Measurements from ENCODE around the gene COG3. TPM values are rescaled to one million over a fixed set of nuclear protein-coding genes. Genes with fewer than 3 reads are reported as not detected.

COG3 gene
- total and polyA plus RNA-seq, 12 donors: 21.9 to 70.1 (median 34.0) TPM

- intact Hi-C loops (cut with DNase I): no loop called here
- no peak overlapping the region for H3K27ac ChIP-seq
- H3K27me3 ChIP-seq: no peaks in the 10 kb centered on the region
- no peak overlapping the region for H3K4me3 ChIP-seq
- no peak for TF ChIP-seq CTCF (IDR thresholded peaks at IDR 0.05)
- no peak for TF ChIP-seq POLR2A (IDR thresholded peaks at IDR 0.05)
- WGBS, 4 donors: 90 to 98% (median 96%) methylated on average over 3 to 4 of the region's 4 CpGs
- no peaks in the 10 kb centered on the region for H3K9me3 ChIP-seq (replicated peaks in 1 of 3)
- DNase-seq: peak in 1 of 7 donors; percentile 30
- H3K4me1 ChIP-seq (replicated peaks in 1 of 2): peaks cover 22 to 23% of the 10 kb centered on the region in 2 donors
- H3K36me3 ChIP-seq (replicated peaks in 1 of 2): no peaks in the 10 kb centered on the region
These were observed 25.7 kb upstream of the COG3 start for GRCh38 chr13:45439008-45439407.

GRCh38 chr13:45439781-45440462 is 24.8 kb upstream of the COG3 start:
- peak in 1 of 7 donors; percentile 27 for DNase-seq
- WGBS, 4 donors: 59 to 76% (median 67%) methylated on average over 3 of the region's 3 CpGs
- TF ChIP-seq POLR2A (IDR thresholded peaks at IDR 0.05) (no peak), CTCF (IDR thresholded peaks at IDR 0.05) (no peak)
- Histone ChIP-seq H3K4me3 (no peak overlapping the region), H3K9me3 (replicated peaks in 1 of 3) (no peaks in the 10 kb centered on the region), H3K27me3 (no peaks in the 10 kb centered on the region), H3K36me3 (replicated peaks in 1 of 2) (no peaks in the 10 kb centered on the region), H3K27ac (peak overlapping the region in 3 of 5 donors; percentile 46 to 76 (median 62)), H3K4me1 (replicated peaks in 1 of 2) (peaks cover 22 to 23% of the 10 kb centered on the region in 2 donors)
- intact Hi-C loops (cut with DNase I): no loop called here

- DNase-seq: peak in 2 of 7 donors; percentile 24 to 51
- H3K4me1 ChIP-seq (replicated peaks in 1 of 2): peaks cover 22 to 23% of the 10 kb centered on the region in 2 donors
- peak overlapping the region in 4 of 5 donors; percentile 36 to 74 (median 62) for H3K27ac ChIP-seq
- no peaks in the 10 kb centered on the region for H3K36me3 ChIP-seq (replicated peaks in 1 of 2)
- WGBS, 4 donors: 10 to 22% (median 14%) methylated on average over 2 of the region's 2 CpGs
- H3K4me3 ChIP-seq: no peak overlapping the region
- H3K27me3 ChIP-seq: no peaks in the 10 kb centered on the region
- TF ChIP-seq CTCF (IDR thresholded peaks at IDR 0.05) (peak in 4 of 6 experiments; percentile 15 to 51 (median 41)), POLR2A (IDR thresholded peaks at IDR 0.05) (no peak)
- no peaks in the 10 kb centered on the region for H3K9me3 ChIP-seq (replicated peaks in 1 of 3)
- intact Hi-C loops (cut with DNase I): no loop called here
These were observed 23.1 kb upstream of the COG3 start for GRCh38 chr13:45441633-45442032.

- H3K9me3 ChIP-seq (replicated peaks in 1 of 3): no peaks in the 10 kb centered on the region
- no peak for TF ChIP-seq CTCF (IDR thresholded peaks at IDR 0.05)
- TF ChIP-seq POLR2A (IDR thresholded peaks at IDR 0.05): no peak
- no peaks in the 10 kb centered on the region for H3K27me3 ChIP-seq
- intact Hi-C loops (cut with DNase I): no loop called here
- peaks cover 25 to 36% of the 10 kb centered on the region in 2 donors for H3K4me1 ChIP-seq (replicated peaks in 1 of 2)
- DNase-seq: no peak
- no peaks in the 10 kb centered on the region for H3K36me3 ChIP-seq (replicated peaks in 1 of 2)
- no peak overlapping the region for H3K4me3 ChIP-seq
- H3K27ac ChIP-seq: no peak overlapping the region
- WGBS, 4 donors: 78 to 89% (median 81%) methylated on average over 6 of the region's 6 CpGs
These were observed 19.7 kb upstream of the COG3 start for GRCh38 chr13:45445053-45445452.
